Lower lobe of right lung (tissue), 2 donors: Measurements from ENCODE around the gene DTX1. TPM values are rescaled to one million over a fixed set of nuclear protein-coding genes. Genes with fewer than 3 reads are reported as not detected.
"Not testable (repeated sequence)": the region's sequence is repeated elsewhere in the genome, so short reads cannot be mapped to it uniquely, and the experiment has no call there.

Experiments used
- ATAC-seq, 2 donors: fragments of 200-7000 bp; cut with Tn5 transposase; one replicate each; pipeline ENCODE4 v1.9.1; 2020 to 2022; ENCODE audit warnings: mild to moderate bottlenecking in 2 of 2, moderate library complexity in 2 of 2
- DNase-seq: peaks from one replicate; pipeline ENCODE4 v3.0.0-alpha.2; 2020
- H3K27ac ChIP-seq: fragments of 200-600 bp; one replicate; pipeline ENCODE4 v1.8.0; 2022
- H3K27me3 ChIP-seq: fragments of 200-600 bp; one replicate; pipeline ENCODE4 v1.8.0; 2022; ENCODE audit warnings: low read depth
- H3K36me3 ChIP-seq: fragments of 200-600 bp; one replicate; pipeline ENCODE4 v1.8.0; 2022; ENCODE audit warnings: mild to moderate bottlenecking
- H3K4me1 ChIP-seq: fragments of 200-600 bp; one replicate; pipeline ENCODE4 v1.8.0; 2022
- H3K4me3 ChIP-seq: fragments of 200-600 bp; one replicate; pipeline ENCODE4 v1.8.0; 2022; ENCODE audit warnings: mild to moderate bottlenecking
- H3K9me3 ChIP-seq: fragments of 200-600 bp; one replicate; pipeline ENCODE4 v1.8.0; 2022
- intact Hi-C: fragments of 100-400 bp; cut with DNase I; formaldehyde crosslinking; loops from one replicate; pipeline ENCODE4 v1.11.0; 2022
- total RNA-seq: library from RNA; stranded (reverse); fragmentation: NEBNext Ultra II Directional; extraction: Animal tissue kit (Norgen Biotek cat#: 25700); gene quantifications from one replicate; pipeline ENCODE4 v1.2.1, GENCODE V29; 2021
- TF ChIP-seq, protein P1 (sequence below): fragments of 200-600 bp; IDR thresholded peaks from one replicate; pipeline ENCODE4 v1.8.0; 2022; ENCODE audit warnings: antibody characterized with exemption, mild to moderate bottlenecking
- donor health status: DM: no; HTN: yes; CAD: no; lungs with severe emphysema.

Gene DTX1
- total RNA-seq, 1 donor from 2014 or later: 6.8 TPM

DNA sequence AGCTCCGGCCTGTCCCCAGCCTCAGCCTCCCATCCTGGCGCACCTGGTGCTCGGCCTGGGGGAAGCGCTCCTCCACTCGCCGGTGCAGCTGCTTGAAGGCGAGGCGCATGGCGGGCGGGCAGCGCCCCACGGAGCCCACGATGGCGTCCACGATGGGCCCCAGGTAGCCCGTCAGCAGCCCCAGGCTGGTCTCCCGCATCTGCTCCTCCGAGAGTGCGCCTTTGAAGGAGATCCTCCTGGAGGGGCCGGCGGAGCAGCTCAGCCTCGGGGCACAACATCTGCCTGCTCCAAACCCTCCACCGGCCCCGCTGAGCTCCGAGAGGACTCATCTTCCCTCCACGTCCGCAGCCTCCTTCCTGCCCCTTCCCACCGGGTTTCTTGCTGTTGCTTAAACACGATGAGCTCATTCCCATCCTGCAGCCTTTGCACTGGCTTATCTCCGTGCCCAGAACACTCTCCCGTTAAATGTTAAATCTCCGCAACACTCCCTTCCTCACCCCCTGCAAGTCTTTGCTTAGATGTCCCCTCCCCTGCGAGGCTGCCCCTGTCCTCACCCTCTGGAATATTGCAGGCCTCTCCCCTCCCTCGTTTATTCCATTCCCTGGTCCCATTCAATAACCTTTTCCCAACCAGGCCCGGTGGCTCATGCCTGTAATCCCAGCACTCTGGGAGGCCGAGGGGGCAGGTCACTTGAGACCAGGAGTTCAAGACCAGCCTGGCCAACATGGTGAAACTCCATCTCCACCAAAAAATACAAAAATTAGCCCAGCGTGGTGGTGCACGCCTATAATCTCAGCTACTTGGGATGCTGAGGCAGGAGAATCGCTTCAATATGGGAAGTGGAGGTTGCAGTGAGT, 55.7 kb downstream of the DTX1 start:
- no peaks in the 10 kb centered on the region for H3K27me3 ChIP-seq
- no peak overlapping the region for H3K4me3 ChIP-seq
- DNase-seq (no peak), ATAC-seq (no peak)
- no peaks in the 10 kb centered on the region for H3K36me3 ChIP-seq
- TF ChIP-seq, protein P1, sequence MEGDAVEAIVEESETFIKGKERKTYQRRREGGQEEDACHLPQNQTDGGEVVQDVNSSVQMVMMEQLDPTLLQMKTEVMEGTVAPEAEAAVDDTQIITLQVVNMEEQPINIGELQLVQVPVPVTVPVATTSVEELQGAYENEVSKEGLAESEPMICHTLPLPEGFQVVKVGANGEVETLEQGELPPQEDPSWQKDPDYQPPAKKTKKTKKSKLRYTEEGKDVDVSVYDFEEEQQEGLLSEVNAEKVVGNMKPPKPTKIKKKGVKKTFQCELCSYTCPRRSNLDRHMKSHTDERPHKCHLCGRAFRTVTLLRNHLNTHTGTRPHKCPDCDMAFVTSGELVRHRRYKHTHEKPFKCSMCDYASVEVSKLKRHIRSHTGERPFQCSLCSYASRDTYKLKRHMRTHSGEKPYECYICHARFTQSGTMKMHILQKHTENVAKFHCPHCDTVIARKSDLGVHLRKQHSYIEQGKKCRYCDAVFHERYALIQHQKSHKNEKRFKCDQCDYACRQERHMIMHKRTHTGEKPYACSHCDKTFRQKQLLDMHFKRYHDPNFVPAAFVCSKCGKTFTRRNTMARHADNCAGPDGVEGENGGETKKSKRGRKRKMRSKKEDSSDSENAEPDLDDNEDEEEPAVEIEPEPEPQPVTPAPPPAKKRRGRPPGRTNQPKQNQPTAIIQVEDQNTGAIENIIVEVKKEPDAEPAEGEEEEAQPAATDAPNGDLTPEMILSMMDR: no peak
- no peaks in the 10 kb centered on the region for H3K4me1 ChIP-seq
- H3K9me3 ChIP-seq: no peaks in the 10 kb centered on the region
- intact Hi-C loops: no loop called here
- H3K27ac ChIP-seq: no peak overlapping the region

DNA sequence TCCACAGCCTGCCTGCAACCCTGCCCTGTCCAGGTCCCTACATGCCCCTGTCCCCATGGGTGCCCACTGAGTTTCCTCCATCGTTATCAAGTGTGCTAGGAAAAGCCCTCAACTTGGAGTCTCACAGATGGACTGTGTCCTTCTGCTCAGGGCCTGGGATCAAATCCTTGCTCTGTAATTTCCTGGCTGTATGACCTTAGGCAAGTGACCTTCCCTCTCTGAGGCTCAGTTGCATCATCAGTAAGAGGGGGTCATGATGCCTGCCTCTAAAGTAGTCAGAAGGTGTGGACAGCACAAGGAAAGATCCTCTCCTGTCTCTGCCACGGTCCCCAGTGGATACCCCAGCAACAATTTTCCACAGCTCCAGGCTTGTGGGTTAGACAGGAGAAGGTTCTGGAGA, 56.9 kb downstream of the DTX1 start:
- no peak overlapping the region for H3K27ac ChIP-seq
- no peak overlapping the region for H3K4me3 ChIP-seq
- H3K9me3 ChIP-seq: no peaks in the 10 kb centered on the region
- TF ChIP-seq, protein P1: no peak
- no peaks in the 10 kb centered on the region for H3K27me3 ChIP-seq
- H3K4me1 ChIP-seq: no peaks in the 10 kb centered on the region
- no peaks in the 10 kb centered on the region for H3K36me3 ChIP-seq
- intact Hi-C loops: no loop called here
- DNase-seq (no peak), ATAC-seq (no peak)

DNA sequence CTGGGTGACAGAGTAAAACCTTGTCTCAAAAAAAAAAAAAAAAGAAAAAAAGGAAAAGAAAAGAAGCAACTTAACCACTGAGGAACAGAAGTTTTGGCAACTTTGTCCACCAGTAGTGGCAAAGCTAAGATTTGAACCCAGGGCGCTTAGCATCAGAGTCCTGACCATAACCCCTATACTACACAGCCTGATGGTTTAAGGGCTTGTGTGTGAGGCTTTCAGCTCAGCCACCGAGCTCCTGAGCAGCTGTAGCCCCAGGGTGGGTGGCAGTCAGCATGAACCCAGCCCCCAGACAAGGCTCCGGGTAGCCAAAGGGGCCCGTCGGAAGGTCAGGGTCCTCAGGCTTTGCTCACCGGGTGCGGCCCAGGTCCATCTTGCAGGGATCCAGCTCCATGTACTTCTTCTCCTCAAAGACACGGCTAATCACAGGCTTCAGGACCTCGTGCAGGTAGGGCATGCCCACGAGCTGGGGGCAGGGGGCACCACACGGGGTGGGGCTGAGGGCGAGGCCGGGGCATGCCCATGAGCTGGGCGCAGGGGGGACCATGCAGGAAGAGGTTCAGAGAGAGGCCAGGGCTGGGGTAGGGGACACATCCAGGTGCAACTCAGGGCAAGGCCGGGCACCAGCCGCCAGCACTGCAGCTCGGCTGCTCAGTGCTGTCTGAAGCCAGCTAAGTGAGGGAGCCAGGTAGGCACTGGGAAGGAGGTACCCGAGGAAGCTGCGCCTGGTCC, 58.1 kb downstream of the DTX1 start:
- TF ChIP-seq, protein P1: no peak
- Histone ChIP-seq H3K4me3 (no peak overlapping the region), H3K27me3 (no peaks in the 10 kb centered on the region), H3K36me3 (no peaks in the 10 kb centered on the region), H3K27ac (no peak overlapping the region), H3K4me1 (no peaks in the 10 kb centered on the region), H3K9me3 (no peaks in the 10 kb centered on the region)
- DNase-seq (no peak), ATAC-seq (no peak)
- intact Hi-C loops: no loop called here

DNA sequence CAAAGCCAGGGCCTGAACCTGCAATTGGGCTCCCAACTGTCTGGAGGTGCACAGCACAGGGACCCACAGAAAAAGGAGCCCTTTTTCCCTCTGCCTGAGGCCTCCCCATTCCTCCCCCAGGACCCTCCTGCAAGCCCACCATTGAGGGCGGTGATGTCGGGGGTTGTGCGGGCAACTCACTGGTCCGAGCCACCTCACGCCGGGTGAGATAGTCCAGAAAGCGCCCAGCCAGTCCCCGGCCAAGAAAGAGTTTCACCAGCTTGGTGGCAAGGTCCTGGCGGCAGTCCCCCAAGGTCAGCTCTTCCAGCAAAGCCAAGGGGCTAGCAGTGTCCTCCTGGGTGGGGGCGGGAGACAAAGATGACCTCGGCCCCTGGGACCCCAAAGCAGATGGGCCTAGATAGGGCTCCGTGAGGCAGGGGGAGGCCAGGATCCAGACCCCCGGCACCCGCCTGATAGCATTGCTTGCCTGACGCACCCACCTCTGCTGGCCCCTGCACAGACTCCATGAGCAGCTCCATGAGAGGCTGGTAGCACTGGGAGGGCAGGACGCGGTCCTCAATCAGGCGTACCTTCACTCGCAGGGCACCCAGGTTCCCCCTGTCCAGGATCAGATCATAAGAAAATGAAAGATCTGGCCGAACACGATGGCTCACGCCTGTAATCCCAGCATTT, 59.1 kb downstream of the DTX1 start:
- no peaks in the 10 kb centered on the region for H3K27me3 ChIP-seq
- H3K4me1 ChIP-seq: no peaks in the 10 kb centered on the region
- no peaks in the 10 kb centered on the region for H3K36me3 ChIP-seq
- TF ChIP-seq, protein P1: no peak
- DNase-seq (no peak), ATAC-seq (no peak)
- H3K27ac ChIP-seq: no peak overlapping the region
- H3K4me3 ChIP-seq: no peak overlapping the region
- intact Hi-C loops: no loop called here
- H3K9me3 ChIP-seq: no peaks in the 10 kb centered on the region

DNA sequence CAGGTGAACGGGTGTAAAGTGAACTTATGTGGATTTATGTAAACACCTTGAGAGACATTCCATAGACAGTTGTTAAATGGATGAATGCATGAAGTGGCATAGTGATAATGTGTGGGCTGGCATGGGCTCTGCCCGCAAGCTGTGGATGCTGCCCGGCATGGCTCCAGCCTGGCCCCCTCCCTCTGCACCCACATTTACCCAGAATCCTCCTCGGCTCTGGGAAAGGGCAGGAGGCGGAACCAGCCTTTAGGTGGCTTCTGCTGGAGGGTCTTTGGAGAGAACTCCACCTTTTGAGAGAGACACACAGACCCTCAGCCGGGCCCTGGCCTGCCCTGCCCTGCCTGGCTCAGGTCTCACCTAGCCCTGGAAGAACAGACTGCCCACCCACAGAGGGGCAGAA, 60.3 kb downstream of the DTX1 start:
- no peak for DNase-seq

DNA sequence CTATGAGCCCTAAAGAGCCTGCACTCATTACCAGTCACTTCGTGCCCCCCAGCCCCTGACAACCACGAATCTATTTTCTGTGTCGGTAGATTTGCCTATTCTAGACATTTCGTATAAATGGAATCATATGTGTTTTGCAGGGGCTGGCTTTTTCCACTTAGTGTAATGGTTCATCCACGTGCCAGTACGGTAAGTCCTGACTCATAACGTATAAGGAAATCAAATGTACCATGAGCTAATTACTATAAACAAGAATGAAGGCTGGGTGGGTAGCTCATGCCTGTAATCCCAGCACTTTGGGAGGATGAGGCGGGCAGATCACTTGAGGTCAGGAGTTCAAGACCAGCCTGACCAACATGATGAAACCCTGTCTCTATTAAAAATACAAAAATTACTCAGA, 61.2 kb downstream of the DTX1 start:
- H3K36me3 ChIP-seq, DNase-seq, H3K9me3 ChIP-seq, H3K4me1 ChIP-seq, H3K27ac ChIP-seq, ATAC-seq, H3K4me3 ChIP-seq, H3K27me3 ChIP-seq, intact Hi-C loops: not testable (repeated sequence)

More for the DNA sequence above, 60.3 kb downstream of the DTX1 start:
- H3K4me3 ChIP-seq: no peak overlapping the region
- TF ChIP-seq, protein P1: no peak
- H3K9me3 ChIP-seq: no peaks in the 10 kb centered on the region
- H3K27me3 ChIP-seq: peaks cover 4% of the 10 kb centered on the region
- peak in 1 of 2 donors; percentile 6 for ATAC-seq
- no peaks in the 10 kb centered on the region for H3K4me1 ChIP-seq
- intact Hi-C loops: no loop called here
- H3K36me3 ChIP-seq: no peaks in the 10 kb centered on the region
- H3K27ac ChIP-seq: no peak overlapping the region
